LoVo (cell line): ENCODE measurements around the gene DGUOK.

Source experiments
- DNase-seq: peaks from one replicate; pipeline ENCODE4 v3.0.0-alpha.2; 2016; ENCODE audit warnings: low spot score

DGUOK gene

DNA sequence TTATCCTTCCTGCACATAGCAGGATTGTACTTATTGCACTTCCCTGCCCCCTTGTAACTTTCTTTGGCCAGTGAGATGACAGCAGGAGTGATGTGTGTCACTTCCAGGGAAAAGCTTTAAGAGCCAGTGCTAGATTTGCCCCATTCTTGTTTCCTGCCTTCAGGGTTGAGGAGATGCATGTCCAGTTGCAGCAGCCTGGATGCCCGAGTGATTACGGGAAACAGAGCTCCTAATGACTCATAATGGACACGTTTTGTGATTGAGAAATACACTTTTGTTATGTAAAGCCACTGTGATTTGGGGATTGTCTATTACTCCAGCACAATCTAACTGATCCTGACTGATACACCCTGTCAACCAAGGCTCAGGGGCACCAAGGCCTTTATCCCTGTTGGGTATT lies 53.0 kb downstream of the DGUOK start:
- no peak for DNase-seq

GRCh38 chr2:73980566-73980965 lies 53.9 kb downstream of the DGUOK start:
- no peak for DNase-seq

- DNase-seq, result peak; percentile 47
These were observed 54.7 kb downstream of the DGUOK start for GRCh38 chr2:73981081-73982001.

DNA sequence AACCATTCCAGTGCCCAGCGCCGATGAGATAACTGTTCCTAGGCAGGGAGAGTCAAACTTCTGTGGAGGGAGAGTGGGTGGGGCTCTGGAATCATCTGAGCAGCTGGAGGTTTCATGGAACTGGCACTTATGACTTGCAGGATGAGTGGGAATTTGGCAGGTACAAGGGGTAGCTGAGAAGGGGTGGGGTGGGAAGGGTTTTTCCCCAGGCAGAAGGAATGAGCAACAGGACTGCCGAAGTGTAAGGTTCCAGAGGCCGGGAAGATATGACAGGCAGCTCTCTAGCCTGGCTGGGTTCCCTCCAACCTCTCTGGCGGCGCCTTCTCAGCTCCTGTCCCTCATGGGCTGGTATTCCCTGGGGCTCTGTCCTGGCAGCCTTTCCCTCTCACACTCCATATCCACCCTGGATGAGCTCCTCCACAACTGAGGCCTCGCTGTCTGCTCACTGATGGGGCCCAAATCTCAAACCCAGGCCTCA lies 55.5 kb downstream of the DGUOK start:
- no peak for DNase-seq

- DNase-seq, result peak; percentile 93
These were observed 56.9 kb downstream of the DGUOK start for GRCh38 chr2:73983322-73984202.

DNA sequence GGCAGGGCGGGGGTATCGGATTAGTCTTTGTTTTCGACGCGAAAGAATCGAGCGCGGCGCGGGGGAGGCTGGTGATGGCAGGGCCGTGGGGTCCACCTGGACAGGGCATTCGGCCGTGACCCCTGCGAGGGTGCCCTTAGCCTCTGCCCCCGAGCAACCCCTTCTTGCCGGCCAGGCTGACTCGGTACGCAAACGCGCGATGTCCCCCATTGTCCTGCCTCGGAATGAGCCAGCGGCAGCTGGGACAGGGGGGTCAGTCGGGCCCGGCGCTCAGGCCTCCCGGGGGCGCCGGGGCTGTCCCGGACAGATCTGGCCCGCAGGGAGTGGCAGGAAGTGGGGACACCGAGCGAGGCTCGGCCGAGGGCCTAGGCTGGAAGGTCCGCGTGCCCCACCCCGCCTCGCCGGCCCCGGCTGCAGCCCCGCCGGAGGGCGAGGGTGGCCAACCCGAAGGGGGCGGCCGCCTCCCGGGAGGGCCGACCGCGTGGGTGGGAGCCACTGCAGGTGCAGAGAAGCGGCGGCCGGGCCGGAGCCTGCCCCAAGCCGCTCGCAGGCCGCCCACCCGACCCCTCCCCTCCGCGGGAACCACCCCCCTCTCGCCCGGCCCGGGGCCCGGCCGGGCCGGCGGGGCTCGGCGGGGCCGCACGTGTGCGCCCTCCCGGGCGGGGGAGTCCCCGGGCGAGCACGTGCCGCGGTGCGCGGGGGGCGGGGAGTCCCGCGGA lies 57.7 kb downstream of the DGUOK start, which contains the start of gene TET3:
TET3 (plus strand) TSS at position 708 of the 719 bp plus-strand sequence. CDS start 1,494 bp downstream, outside the sequence.
- peak; percentile 38 for DNase-seq

GRCh38 chr2:73984922-73985307 lies 58.2 kb downstream of the DGUOK start:
- DNase-seq, result peak; percentile 37

DNA sequence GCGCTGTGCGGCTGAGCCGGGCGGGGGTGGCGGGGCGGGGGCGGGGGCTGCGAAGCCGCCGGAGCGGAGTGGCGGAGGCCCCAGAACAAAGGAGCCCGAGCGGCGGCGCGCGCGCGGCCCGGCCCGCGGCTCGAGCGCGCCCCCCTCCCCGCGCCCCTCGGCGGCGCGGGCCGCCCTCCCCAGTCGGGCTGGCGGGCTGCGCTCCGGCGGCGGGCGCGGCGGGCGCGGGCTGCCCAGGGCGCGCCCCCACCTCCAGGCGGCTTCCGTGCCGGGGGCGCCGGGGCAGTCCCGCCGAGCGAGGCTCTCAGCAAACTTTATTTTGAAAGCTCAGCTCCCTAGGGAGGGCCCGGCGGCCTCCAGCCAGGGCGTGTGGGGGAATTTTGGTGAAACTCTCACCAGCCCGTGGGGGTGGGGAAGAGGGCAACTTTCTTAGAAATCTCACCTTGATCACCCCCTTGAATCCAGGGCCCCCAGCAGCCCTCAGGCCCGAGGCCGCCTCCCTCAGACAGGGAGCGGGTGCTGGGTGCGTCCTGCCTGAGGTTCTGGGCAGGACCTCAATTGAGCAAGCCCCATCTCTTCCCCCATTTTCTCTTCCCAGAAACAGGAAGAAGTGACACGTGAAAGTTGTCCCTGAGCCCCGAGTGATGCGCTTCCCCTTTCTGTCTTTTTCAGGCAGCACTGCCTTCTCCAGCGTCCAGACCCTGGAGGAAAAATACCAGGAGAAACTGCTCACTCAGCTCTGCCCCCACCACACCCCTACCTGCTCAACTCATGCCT lies 58.8 kb downstream of the DGUOK start:
- DNase-seq, result no peak

- DNase-seq, result no peak
These were observed 59.5 kb downstream of the DGUOK start for GRCh38 chr2:73986085-73986681.

DNA sequence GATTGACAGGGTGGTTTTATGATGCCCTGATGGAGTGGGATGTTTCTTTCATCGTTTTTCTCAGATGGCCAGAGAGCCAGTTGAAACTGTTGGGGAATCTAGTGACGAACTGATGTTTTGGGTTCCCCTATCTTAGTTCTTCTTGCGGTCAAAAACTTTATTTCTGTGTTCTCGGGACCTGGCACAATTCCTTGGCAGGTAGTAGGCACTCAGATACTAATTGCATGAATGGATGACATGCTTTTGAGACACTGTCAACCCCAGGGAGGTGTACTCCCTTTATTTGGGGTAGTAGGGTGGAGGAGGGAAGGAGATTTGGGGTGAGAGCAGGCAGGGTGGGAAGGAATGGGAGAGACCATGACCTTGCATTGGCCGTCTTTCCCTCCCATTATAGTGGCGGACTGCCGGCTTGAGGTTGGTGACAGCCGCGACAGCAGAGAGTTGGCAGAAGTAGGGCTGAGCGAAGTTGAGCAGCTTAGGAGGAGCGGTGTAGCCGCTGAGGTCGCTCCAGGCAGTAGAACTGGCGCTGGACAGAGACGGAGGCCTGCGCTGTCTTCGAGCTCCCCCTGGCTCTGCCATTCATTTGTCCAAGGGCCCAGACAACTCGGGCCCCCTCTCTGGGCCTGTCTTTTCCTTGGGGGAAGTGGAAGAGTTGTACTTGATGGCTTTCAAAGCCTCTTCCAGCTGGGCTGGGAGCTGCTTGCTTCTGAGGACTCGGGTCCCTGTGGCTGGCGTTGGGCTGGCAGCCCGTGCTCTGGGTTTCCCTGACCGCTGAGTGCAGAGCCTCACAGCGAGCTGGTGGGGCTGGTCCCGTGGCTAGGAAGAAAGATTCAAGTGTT lies 60.6 kb downstream of the DGUOK start:
- no peak for DNase-seq

DNA sequence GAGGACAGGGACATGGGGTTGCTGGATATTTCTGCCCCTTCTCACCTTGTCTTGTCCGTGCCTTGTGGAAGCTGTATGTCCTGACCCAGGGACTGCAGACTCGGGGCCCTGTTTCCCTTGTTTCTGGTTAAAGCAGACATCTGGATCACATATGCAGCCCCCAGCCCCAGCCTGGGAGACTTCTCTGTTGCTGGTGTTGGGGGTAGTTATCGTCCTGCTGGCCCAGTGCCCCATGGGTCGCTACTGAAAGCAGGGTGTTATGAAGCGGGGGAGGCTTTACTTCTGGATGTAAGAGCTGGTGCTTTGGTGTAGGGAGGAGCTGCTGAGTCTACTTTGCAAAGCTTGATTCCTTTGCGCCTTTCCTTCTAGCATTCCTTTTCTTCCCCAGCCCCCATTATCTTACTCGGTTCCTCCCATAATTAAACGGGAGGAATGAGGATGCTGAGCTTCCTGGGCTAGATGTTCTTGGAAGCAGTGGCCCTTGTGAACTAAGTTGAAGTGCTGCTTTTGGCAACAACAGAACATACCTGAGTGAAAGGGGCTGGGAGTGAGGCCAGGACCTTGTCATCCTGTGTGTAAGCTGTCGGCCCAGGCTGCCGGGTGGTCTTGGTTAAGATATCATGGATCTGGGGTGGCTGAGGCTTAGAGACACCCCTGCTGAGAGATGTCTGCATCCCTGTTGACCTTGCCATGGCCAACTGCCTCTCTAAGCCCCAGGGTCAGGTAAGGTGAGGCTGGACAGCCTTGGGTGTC lies 61.4 kb downstream of the DGUOK start:
- no peak for DNase-seq

DNA sequence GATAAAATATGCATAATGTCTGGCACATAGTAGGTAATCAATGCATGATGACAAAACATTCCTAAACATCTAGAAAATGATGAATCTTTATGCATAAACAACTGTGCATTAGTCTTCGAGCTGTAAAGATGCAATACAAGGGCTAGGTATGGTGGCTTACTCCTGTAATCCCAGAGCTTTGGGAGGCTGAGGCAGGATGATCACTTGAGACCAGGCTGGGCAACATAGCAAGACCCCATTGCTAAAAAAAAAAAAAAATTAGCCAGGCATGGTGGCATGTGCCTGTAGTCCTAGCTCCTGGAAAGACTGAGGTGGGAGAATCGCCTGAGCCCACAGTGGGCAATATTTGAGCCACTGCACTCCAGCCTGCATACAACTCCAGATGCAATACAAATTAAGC lies 63.3 kb downstream of the DGUOK start:
- no peak for DNase-seq

DNA sequence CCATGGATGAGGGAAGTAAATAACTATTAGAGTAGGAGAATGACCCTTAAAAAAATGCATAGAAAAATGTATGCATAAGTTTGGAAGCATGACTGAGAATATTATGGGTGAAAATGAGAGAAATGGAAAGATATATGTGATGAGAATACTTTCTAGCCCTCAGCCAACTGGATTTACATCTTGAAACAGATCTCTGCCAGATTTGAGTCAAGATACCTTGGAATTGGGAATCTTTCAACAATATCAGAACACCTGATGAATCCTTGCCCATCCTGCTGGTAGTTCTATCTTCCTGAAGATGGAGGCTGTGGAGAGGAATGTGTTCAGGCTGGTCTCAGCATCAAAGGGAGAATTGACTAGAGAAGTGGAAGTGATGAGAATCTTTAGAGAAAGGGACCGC lies 63.9 kb downstream of the DGUOK start:
- DNase-seq, result no peak

DNA sequence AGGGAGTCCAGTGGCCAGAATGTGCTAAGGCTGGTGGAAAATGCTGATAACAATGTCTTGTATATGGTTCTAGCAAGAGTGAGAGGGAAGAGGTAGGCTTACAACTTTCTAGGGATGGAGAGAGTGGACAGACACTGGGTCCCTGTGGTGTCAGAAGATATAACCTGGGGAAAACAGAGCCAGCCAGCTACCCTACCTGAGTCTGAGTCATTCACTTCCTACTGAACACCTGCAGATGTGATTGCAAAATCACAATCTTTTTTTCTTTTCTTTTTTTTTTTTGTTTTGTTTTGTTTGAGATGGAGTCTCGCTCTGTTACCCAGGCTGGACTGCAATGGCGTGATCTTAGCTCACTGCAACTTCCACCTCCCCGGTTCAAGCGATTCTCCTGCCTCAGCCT lies 65.4 kb downstream of the DGUOK start:
- DNase-seq, result no peak

DNA sequence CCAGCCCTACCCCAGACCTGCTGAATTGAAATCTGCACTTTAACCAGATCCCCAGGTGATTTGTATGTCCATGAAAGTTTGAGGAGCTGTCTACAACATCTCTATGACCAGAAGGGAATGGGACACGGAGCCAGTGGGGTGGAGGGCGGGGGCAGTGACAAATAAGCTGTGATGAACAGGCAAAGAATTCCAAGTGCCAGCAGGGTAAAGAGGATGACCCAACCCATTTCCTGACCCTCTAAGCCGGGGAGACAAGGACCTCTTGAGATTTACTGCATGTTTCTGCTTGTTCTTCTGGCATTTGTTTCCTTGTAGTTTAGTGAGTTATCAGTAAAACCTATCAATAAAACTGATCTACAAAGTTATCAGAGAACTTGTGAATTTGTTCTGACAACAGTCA lies 66.7 kb downstream of the DGUOK start:
- DNase-seq, result peak; percentile 53

DNA sequence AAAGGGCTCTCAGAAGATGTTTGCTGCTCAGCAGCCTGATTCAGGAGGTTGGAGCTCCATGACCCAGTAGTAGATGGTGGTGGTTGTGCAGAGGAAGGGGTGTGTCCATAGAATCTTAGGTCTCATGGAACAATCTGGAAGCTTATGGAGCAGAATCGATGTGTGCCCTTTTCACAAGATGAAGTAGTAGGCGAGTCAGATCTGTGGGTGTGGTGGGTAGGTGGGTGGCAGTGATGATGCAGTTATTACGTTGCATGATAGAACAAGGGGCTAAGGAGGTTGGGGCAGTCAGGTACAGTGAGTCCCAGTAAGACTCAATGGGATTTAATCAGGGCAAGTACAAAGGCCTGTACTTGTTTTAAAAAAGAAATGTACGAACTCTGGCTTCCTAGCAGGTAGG lies 67.1 kb downstream of the DGUOK start:
- DNase-seq, result no peak

DNA sequence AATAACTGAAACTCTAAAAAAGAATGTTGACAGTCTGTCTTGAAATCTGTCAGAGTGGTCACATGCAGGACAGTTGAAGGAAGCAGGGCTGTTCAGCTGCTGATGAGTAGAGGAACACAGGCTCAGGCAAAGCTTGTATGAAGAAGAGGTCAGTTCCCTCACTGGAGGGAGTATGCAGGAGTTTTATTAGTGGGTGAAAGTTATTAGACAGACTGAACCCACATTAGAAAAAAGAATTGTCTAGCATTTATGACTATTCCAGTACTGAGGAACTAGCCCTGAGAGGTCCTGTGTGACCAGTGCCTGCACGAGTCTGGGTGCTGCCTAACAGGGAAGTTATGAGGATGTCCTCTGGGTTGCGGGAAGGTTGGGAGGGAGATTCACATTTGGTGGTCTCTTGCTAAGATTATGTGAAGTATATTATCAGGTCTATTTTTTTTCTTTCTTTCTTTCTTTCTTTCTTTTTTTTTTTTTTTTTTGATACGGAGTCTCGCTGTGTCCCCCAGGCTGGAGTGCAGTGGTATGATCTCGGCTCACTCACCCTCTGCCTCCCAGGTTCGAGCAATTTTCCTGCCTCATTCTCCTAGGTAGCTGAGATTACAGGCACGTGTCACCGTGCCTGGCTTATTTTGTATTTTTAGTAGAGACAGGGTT lies 67.6 kb downstream of the DGUOK start:
- no peak for DNase-seq

DNA sequence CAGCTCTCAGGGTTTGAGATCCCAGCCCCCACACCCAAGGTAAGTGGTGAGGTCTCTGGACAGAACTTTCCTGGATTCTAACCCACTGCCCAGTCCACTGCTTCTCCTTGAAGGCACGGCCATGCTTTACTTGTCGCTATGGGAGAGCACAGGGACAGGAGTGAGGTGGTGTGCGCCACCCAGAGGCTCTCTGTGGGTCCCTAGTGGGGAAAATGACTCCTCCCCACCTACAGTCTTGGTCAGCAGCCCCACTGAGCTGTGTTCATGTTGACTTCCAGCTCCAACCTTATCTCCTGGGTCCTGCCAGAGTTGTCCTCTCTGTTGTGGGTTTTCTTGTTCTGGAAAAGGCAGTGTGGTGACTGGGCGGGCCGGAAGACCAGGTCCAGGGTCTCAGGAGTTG lies 69.1 kb downstream of the DGUOK start:
- DNase-seq, result no peak

GRCh38 chr2:73997813-73998212 lies 71.1 kb downstream of the DGUOK start:
- no peak for DNase-seq
